ENCODE results near the gene ASIC5. TPM values are rescaled to one million over a fixed set of nuclear protein-coding genes. Genes with fewer than 3 reads are reported as not detected.

The ASIC5 gene
- total RNA-seq, 1 donor from 2014 or later, result not detected

DNA sequence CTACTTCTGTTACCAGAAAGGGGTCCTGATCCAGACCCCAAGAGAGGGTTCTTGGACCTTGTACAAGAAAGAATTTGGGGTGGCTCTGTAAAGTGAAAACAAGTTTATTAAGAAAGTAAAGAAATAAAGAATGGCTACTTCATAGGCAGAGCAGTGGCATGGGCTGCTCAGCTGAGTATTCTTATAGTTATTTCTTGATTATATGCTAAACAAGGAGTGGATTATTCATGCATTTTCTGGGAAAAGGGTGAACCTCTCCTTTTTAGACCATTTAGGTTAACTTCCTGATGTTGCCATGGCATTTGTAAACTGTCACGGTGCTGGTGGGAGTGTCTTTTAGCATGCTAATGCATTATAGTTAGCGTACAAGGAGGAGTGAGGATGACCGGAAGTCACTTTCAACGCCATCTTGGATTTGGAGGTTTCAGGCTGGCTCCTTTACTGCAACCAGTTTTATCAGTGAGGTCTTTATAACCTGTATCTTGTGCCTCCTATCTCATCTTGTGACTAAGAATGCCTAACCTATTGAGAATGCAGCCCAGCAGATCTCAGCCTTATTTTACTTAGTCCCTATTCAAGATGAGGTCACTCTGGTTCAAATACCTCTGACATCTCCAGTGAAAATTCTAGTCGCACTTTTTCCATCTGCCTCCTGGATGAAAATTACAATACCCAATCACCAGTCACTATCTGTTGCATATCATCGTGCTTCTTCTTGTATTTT, 21.9 kb upstream of the ASIC5 start:
- Mint-ChIP-seq H3K4me1 (ENCODE audit: unreplicated experiment) (no peaks in the 10 kb centered on the region), H3K27ac (no peak overlapping the region), H3K36me3 (peaks cover 3% of the 10 kb centered on the region), H3K9me3 (peaks cover 17% of the 10 kb centered on the region), H3K4me3 (no peak overlapping the region), H3K27me3 (no peaks in the 10 kb centered on the region)
- DNase-seq (ENCODE audit: extremely low spot score, unreplicated experiment), result no peak
- TF ChIP-seq, protein P1, sequence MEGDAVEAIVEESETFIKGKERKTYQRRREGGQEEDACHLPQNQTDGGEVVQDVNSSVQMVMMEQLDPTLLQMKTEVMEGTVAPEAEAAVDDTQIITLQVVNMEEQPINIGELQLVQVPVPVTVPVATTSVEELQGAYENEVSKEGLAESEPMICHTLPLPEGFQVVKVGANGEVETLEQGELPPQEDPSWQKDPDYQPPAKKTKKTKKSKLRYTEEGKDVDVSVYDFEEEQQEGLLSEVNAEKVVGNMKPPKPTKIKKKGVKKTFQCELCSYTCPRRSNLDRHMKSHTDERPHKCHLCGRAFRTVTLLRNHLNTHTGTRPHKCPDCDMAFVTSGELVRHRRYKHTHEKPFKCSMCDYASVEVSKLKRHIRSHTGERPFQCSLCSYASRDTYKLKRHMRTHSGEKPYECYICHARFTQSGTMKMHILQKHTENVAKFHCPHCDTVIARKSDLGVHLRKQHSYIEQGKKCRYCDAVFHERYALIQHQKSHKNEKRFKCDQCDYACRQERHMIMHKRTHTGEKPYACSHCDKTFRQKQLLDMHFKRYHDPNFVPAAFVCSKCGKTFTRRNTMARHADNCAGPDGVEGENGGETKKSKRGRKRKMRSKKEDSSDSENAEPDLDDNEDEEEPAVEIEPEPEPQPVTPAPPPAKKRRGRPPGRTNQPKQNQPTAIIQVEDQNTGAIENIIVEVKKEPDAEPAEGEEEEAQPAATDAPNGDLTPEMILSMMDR (conservative IDR thresholded peaks at IDR 0.05), result no peak

DNA sequence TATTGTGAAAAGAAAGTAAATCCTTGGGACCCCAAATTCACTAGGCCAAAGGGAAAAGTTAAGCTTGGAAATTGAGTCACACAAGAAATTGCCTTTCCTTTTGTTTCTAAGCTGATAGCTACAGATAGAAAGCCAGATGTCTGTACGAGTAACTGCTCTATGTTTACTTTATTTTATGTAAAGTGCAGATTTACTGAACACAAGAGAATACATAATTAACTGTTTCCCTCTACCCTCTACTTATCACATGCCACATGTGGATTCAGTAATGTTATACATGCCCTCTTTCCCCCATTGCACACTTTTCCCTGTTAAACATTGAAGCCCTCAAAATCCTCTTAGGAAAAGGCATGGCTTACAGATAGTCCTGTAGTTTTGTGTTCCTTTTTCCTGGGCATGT, 21.0 kb upstream of the ASIC5 start:
- Mint-ChIP-seq H3K27me3 (no peaks in the 10 kb centered on the region), H3K4me1 (ENCODE audit: unreplicated experiment) (no peaks in the 10 kb centered on the region), H3K27ac (no peak overlapping the region), H3K4me3 (no peak overlapping the region), H3K36me3 (peaks cover 3% of the 10 kb centered on the region), H3K9me3 (peaks cover 18% of the 10 kb centered on the region)
- DNase-seq (ENCODE audit: extremely low spot score, unreplicated experiment), result no peak
- TF ChIP-seq, protein P1 (conservative IDR thresholded peaks at IDR 0.05), result no peak

DNA sequence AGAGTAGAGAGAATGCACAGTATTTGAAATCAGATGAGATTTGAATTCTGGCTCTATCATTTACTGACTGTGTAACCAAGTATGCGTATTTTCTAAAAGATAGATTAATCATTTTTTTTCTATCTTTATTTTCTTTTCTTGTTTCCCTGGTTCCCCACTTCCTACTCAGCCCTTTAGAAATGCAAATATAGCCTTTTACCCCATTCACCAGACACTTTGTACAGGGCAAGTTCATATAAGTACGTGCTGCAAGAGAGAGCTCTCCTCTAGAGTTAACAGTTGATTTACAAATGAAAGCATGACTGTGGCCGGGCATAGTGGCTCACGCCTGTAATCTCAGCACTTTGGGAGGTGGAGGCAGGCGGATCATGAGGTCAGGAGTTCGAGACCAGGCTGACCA, 19.6 kb upstream of the ASIC5 start:
- Mint-ChIP-seq H3K27ac (no peak overlapping the region), H3K4me1 (ENCODE audit: unreplicated experiment) (no peaks in the 10 kb centered on the region), H3K36me3 (peaks cover under 1% of the 10 kb centered on the region), H3K9me3 (peaks cover 10% of the 10 kb centered on the region), H3K27me3 (no peaks in the 10 kb centered on the region), H3K4me3 (no peak overlapping the region)
- TF ChIP-seq, protein P1 (conservative IDR thresholded peaks at IDR 0.05), result no peak
- DNase-seq (ENCODE audit: extremely low spot score, unreplicated experiment), result no peak

DNA sequence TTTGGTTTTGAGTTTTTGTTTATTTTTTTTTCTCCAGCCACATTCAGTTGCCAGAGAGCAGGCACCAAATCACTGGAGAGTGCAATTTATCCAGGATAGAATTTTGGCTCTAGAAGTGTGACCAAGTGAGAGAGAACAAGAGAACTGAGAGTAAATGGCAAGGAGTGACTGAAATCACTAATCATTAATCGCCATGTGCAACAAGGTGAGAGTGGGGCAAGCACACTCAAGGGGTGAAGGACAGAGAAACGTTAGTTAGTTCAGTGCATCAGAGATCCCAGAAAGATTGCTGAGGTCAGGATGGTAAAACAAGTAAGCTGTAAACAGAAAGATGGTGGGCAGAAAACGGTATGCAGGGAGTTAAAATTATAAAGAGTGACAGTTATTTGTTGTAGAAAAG, 17.8 kb upstream of the ASIC5 start:
- Mint-ChIP-seq H3K36me3 (no peaks in the 10 kb centered on the region), H3K27ac (no peak overlapping the region), H3K9me3 (peaks cover 8% of the 10 kb centered on the region), H3K4me1 (ENCODE audit: unreplicated experiment) (no peaks in the 10 kb centered on the region), H3K4me3 (no peak overlapping the region), H3K27me3 (no peaks in the 10 kb centered on the region)
- no peak for DNase-seq (ENCODE audit: extremely low spot score, unreplicated experiment)
- TF ChIP-seq, protein P1 (conservative IDR thresholded peaks at IDR 0.05), result no peak

DNA sequence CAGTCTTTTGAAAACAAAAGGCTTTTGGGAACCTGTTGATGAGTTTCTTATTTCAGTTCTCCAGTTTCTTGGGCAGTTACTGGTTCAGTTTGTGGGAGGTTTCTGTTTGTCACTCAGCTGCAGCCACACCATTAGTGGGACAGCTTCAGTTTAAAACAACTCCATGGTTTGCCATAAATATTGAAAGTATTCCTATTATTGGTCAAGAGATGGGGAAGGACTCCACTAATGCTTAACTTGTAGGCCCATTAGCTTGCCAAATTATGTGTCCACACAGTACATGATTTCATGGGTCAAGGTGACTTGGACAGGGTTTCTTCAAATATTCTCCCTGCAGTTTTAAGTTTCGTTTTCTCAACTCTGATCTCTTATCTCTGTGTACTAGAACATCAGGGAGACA, 15.5 kb upstream of the ASIC5 start:
- H3K27ac Mint-ChIP-seq, result no peak overlapping the region
- TF ChIP-seq, protein P1 (conservative IDR thresholded peaks at IDR 0.05), result no peak
- H3K27me3 Mint-ChIP-seq, result no peaks in the 10 kb centered on the region
- H3K9me3 Mint-ChIP-seq, result peaks cover 8% of the 10 kb centered on the region
- no peaks in the 10 kb centered on the region for H3K36me3 Mint-ChIP-seq
- no peak for DNase-seq (ENCODE audit: extremely low spot score, unreplicated experiment)
- no peaks in the 10 kb centered on the region for H3K4me1 Mint-ChIP-seq (ENCODE audit: unreplicated experiment)
- no peak overlapping the region for H3K4me3 Mint-ChIP-seq

Measured in type B pancreatic cell (in vitro differentiated cells).